Coronary artery (tissue), 2 donors: ENCODE data around the gene AUTS2.

ENCODE experiments used
- DNase-seq: peaks from one replicate; pipeline ENCODE4 v3.0.0-alpha.2; 2017; ENCODE audit warnings: low spot score
- H3K27ac ChIP-seq, 2 donors: fragments of 200-600 bp; sonication (generic); one replicate each; pipeline ENCODE4 v1.5.1; 2016 to 2019
- H3K4me3 ChIP-seq: fragments of 200-600 bp; sonication (generic); 2 replicates; pipeline ENCODE4 v1.5.1; 2016; ENCODE audit warnings: mild to moderate bottlenecking, moderate library complexity
- CTCF ChIP-seq: fragments of 200-600 bp; sonication (generic); IDR thresholded peaks from one replicate; pipeline ENCODE4 v1.5.1; 2019; ENCODE audit warnings: antibody characterized with exemption

The AUTS2 gene

GRCh38 chr7:69605070-69605469 is 6.8 kb downstream of the AUTS2 start:
- DNase-seq: no peak
- TF ChIP-seq CTCF: no peak
- Histone ChIP-seq H3K27ac (no peak overlapping the region), H3K4me3 (no peak overlapping the region)

GRCh38 chr7:69605546-69605945 is 7.3 kb downstream of the AUTS2 start:
- Histone ChIP-seq H3K27ac (no peak overlapping the region), H3K4me3 (no peak overlapping the region)
- no peak for DNase-seq
- no peak for TF ChIP-seq CTCF

GRCh38 chr7:69608049-69608448 is 9.8 kb downstream of the AUTS2 start:
- no peak for TF ChIP-seq CTCF
- Histone ChIP-seq H3K4me3 (no peak overlapping the region), H3K27ac (no peak overlapping the region)
- DNase-seq: no peak

GRCh38 chr7:69608878-69609277 is 10.6 kb downstream of the AUTS2 start:
- no peak for DNase-seq
- Histone ChIP-seq H3K4me3 (no peak overlapping the region), H3K27ac (no peak overlapping the region)
- no peak for TF ChIP-seq CTCF

DNA sequence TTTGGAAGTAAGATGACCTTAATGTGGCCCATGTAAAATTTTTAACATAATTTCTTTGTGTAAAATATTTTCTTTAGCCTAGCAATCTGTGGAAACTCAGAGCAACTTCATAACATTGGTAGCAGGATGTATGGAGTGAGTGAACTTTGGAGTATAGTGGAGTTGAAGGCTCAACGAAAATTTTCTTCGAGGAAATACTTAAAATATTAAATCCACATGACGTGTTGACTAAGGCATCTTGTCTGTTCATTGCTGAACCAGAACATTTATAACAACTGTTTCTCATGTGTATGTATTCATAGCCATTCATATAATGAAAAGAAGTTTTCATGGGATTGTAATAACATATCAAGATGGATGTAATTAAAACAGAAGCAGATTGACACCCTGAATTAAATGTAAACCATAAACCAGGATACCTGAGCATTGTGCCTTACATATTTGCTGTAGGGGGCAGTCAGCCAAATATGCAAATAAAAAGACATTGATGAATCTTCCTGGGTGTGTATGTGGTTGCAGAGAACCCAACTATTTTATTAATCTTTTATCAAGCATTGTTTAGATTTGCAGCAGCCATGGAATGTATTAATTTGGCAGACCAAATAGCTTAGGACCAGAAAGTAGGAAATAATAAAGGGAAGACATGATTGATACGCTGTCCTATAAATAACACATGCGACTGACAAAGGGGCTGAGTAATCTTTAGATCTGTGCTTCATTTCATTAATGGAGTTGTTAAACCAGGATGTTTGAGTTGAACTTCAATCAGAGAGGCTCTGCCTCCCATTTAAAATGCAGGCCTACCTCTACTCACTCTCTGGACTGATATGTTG is 11.5 kb downstream of the AUTS2 start:
- no peak overlapping the region for H3K27ac ChIP-seq
- H3K4me3 ChIP-seq: no peak overlapping the region
- TF ChIP-seq CTCF: no peak
- DNase-seq: no peak

DNA sequence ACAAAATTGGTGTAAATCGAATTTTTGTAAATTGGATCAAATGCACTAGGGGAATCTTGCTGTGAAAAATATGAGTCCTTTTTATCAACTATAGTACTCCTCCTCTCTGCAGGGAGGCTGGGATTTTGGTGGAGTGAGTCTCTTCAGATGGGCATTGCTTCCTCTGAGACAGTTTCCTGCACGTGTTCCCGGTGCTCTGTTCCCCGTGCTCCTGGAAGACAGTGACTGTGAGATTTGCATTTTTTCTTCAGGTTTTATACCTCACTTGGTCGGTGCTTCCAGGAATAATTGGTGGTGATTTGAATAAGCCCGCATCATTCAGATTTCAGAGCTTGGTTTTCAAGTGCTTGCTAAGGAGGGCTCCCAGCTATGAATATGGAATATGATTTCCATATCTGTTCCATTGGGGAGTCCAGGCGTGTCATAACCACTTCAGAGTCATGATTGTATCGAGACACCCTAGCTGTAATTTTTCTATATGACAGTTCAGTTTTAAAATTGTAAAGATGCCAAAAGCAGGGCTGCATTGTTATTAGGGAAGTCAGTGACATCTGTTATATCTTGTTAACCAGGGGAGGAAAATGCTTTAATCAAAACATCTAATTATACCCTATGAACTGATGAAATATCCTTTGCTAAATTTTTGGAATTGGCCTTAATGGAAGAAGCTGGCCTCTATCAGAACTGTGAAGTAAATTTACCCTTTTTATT is 12.3 kb downstream of the AUTS2 start:
- no peak overlapping the region for H3K4me3 ChIP-seq
- no peak for TF ChIP-seq CTCF
- no peak overlapping the region for H3K27ac ChIP-seq
- DNase-seq: no peak

DNA sequence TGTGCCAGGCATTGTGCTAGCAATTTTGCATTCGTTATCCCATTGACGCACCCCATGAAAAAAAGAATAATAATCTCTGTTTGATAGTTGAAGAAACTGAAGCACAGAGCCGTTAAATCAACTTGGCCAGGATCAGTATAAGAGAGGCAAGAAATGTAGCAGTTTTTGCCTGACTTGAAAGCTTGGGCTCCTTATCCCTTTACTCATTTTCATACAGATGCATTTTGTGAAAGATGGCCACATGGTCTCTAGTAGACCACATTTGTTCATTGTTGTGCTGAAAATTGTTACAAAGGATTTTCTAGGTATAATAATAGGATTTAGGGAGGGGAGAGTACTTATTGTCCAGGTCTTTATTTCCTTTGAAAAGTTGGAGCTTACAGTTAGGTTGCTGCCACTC is 14.7 kb downstream of the AUTS2 start:
- Histone ChIP-seq H3K27ac (no peak overlapping the region), H3K4me3 (no peak overlapping the region)
- TF ChIP-seq CTCF: no peak
- no peak for DNase-seq
